WTC11 (cell line): ENCODE results near the gene CPNE6.

Source experiments
- CREM ChIP-seq: sonication (generic); formaldehyde crosslinking; IDR thresholded peaks from 2 replicates; pipeline ENCODE4 v1.8.1; 2022; ENCODE audit warnings: mild to moderate bottlenecking, missing genetic modification reagents, moderate library complexity
- TF ChIP-seq, protein P1 (sequence below): fragments of 200-600 bp; IDR thresholded peaks from 2 replicates; pipeline ENCODE4 v1.8.0; 2022; ENCODE audit warnings: antibody characterized with exemption

- TF ChIP-seq, protein P1, sequence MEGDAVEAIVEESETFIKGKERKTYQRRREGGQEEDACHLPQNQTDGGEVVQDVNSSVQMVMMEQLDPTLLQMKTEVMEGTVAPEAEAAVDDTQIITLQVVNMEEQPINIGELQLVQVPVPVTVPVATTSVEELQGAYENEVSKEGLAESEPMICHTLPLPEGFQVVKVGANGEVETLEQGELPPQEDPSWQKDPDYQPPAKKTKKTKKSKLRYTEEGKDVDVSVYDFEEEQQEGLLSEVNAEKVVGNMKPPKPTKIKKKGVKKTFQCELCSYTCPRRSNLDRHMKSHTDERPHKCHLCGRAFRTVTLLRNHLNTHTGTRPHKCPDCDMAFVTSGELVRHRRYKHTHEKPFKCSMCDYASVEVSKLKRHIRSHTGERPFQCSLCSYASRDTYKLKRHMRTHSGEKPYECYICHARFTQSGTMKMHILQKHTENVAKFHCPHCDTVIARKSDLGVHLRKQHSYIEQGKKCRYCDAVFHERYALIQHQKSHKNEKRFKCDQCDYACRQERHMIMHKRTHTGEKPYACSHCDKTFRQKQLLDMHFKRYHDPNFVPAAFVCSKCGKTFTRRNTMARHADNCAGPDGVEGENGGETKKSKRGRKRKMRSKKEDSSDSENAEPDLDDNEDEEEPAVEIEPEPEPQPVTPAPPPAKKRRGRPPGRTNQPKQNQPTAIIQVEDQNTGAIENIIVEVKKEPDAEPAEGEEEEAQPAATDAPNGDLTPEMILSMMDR = no peak
- no peak for TF ChIP-seq CREM
Observed at GRCh38 chr14:24102357-24103048, 31.1 kb downstream of the CPNE6 start.
